Measurements from ENCODE around the gene GGT5. TPM values are rescaled to one million over a fixed set of nuclear protein-coding genes. Genes with fewer than 3 reads are reported as not detected.
"Not testable (repeated sequence)": the region's sequence is repeated elsewhere in the genome, so short reads cannot be mapped to it uniquely, and the experiment has no call there.

Gene GGT5
- total RNA-seq, 1 donor: 4.4 TPM

- H3K4me3 ChIP-seq (ENCODE audit: low read depth, low read length): no peak overlapping the region
- no peak for TF ChIP-seq CTCF (IDR thresholded peaks at IDR 0.05; ENCODE audit: insufficient read depth, low read length)
- DNase-seq (ENCODE audit: low read depth): no peak
Measured at GRCh38 chr22:24205438-24206195, 39.3 kb downstream of the GGT5 start.

GRCh38 chr22:24203856-24204255 lies 41.0 kb downstream of the GGT5 start:
- H3K4me3 ChIP-seq (ENCODE audit: low read depth, low read length); DNase-seq (ENCODE audit: low read depth): not testable (repeated sequence)

GRCh38 chr22:24201681-24202614 lies 42.9 kb downstream of the GGT5 start:
- no peak for DNase-seq (ENCODE audit: low read depth)
- TF ChIP-seq CTCF (IDR thresholded peaks at IDR 0.05; ENCODE audit: insufficient read depth, low read length): no peak
- no peak overlapping the region for H3K4me3 ChIP-seq (ENCODE audit: low read depth, low read length)

DNA sequence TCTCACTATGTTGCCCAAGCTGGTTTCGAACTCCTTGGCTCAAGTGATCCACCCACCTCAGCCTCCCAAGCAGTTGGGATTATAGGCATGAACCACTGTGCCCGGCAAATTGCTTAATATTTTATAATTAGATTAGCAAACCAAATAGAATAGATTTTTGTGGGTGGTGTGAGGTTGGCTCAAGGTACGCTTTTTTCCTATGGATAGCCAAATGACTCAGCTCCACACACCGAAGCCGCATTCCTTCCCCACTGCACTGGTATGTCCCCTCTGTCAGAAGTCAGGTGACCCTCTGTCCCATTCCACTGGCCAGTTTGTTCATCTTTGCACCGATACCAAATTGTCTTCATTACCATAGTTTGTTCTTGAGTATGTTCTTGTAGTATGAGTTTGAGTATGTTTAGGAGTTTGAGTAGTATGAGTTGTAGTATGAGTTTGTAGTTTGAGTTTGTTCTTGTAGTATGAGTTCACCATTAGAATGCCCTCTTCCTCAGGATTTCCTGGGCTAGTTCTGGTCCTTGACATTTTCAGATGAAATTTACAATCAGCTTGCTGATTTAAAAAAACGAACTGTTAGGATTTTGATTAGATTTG lies 44.2 kb downstream of the GGT5 start:
- H3K4me3 ChIP-seq (ENCODE audit: low read depth, low read length): no peak overlapping the region
- no peak for TF ChIP-seq CTCF (IDR thresholded peaks at IDR 0.05; ENCODE audit: insufficient read depth, low read length)
- DNase-seq (ENCODE audit: low read depth): peak; percentile 74

- no peak for DNase-seq (ENCODE audit: low read depth)
- H3K4me3 ChIP-seq (ENCODE audit: low read depth, low read length): no peak overlapping the region
- no peak for TF ChIP-seq CTCF (IDR thresholded peaks at IDR 0.05; ENCODE audit: insufficient read depth, low read length)
Measured at GRCh38 chr22:24198682-24199052, 46.2 kb downstream of the GGT5 start.

DNA sequence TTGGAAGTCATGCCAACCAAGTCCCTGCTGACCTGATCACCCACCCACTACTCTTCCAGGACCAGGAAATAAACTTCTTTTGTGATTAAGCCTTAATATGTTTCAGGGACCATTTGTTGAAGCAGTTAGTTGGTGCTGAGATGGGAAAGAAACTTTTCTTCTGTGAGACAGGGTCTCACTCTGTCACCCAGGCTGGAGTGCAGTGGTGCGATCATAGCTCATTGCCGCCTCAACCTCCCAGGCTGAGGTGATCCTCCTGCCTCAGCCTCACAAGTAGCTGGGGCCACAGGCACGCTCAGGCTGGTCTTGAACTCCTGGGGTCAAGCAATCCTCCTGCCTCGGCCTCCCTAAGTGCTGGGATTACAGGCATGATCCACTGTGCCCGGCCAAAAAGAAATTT lies 53.0 kb downstream of the GGT5 start:
- TF ChIP-seq CTCF (IDR thresholded peaks at IDR 0.05; ENCODE audit: insufficient read depth, low read length): no peak
- no peak for DNase-seq (ENCODE audit: low read depth)
- no peak overlapping the region for H3K4me3 ChIP-seq (ENCODE audit: low read depth, low read length)

DNA sequence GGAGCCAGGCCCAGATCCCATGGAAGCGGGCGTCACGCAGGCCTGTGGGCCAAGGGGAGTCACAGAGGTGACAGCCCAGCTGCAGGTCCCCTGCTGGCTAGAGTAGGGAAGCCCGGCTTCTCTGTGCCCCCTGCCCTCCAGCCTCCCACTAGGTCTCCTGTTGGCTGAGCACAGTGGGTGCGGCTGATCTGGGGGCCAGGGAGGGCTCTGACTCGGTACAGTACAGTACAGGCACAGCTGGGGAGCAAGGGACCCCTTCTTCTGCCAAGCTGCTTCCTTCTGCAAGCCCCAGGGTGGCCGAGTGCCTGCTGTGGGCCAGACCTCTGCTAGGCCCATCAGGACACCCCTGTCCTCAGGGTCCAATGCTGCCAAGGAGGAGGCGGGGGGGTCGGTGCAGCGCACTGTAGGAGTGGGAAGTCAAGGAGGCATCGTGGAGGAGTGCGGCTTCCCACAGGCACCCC lies 53.5 kb downstream of the GGT5 start:
- no peak for DNase-seq (ENCODE audit: low read depth)
- no peak overlapping the region for H3K4me3 ChIP-seq (ENCODE audit: low read depth, low read length)
- TF ChIP-seq CTCF (IDR thresholded peaks at IDR 0.05; ENCODE audit: insufficient read depth, low read length): peak; percentile 7
